PC-3 (cell line): Measurements from ENCODE around the gene BHLHA15.

Source experiments
- CTCF ChIP-seq: fragments of 300-600 bp; sonication (generic); conservative IDR thresholded peaks from 2 replicates; pipeline ENCODE4 v1.5.1; 2017; ENCODE audit warnings: antibody characterized with exemption, low read depth, mild to moderate bottlenecking, low read length
- EZH2phosphoT487 ChIP-seq: fragments of 300-600 bp; sonication (generic); IDR thresholded peaks from 2 replicates; pipeline ENCODE4 v1.6.1; 2018; ENCODE audit warnings: mild to moderate bottlenecking, antibody characterized with exemption, low read length, borderline replicate concordance

GRCh38 chr7:98199131-98199530 lies 12.1 kb upstream of the BHLHA15 start:
- TF ChIP-seq CTCF (no peak), EZH2phosphoT487 (no peak)
